ENCODE results near the gene GNB1L.

DNA sequence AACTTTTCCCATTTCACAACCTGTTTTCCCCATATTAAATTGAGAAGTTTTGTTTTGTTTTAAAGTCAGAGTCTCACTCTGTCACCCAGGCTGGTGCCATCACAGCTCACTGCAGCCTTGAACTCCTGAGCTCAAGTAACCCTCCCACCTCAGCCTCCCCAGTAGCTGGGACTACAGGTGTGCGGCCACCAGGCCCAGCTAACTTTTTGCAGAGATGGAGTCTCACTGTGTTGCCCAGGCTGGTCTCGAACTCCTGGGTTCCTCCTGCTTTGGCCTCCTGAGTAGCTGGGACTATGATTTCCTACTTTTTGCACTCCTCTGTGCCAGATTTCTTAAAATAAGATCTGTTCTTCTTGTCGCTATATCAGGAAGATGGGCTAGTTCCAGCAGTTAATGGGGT is 44.9 kb downstream of the GNB1L start:
- no peak for TF ChIP-seq EP300 (IDR thresholded peaks at IDR 0.05)
- TF ChIP-seq, protein P1, sequence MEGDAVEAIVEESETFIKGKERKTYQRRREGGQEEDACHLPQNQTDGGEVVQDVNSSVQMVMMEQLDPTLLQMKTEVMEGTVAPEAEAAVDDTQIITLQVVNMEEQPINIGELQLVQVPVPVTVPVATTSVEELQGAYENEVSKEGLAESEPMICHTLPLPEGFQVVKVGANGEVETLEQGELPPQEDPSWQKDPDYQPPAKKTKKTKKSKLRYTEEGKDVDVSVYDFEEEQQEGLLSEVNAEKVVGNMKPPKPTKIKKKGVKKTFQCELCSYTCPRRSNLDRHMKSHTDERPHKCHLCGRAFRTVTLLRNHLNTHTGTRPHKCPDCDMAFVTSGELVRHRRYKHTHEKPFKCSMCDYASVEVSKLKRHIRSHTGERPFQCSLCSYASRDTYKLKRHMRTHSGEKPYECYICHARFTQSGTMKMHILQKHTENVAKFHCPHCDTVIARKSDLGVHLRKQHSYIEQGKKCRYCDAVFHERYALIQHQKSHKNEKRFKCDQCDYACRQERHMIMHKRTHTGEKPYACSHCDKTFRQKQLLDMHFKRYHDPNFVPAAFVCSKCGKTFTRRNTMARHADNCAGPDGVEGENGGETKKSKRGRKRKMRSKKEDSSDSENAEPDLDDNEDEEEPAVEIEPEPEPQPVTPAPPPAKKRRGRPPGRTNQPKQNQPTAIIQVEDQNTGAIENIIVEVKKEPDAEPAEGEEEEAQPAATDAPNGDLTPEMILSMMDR (IDR thresholded peaks at IDR 0.05), result no peak
- no peak for TF ChIP-seq POLR2A (IDR thresholded peaks at IDR 0.05)
